Measurements from ENCODE around the gene ALDH1A3. TPM values are rescaled to one million over a fixed set of nuclear protein-coding genes. Genes with fewer than 3 reads are reported as not detected.

Gene ALDH1A3
- total RNA-seq, 6 experiments from 2014 or later = 1.00 to 2.5 (median 1.9) TPM

DNA sequence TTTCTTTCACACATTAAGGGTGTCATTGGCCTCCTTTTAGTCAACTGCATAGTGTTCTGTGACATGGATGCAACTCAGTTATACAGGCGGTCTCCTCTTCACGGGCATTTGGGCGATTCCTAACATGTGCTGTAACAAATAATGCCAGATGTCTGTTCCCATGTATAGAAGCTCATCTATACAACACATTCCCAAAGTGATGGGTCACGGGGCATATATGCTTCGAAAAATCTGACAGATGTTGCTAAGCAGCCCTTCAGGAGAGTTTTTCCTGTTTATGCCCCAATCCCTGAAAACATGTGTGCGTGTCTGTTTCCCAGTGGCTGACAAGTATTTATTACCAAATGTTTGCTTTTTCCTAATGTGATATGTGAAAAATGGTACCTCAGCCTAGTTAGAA, 65.4 kb downstream of the ALDH1A3 start:
- Mint-ChIP-seq H3K4me3 (peak overlapping the region; percentile 67), H3K27me3 (ENCODE audit: insufficient read depth) (no peaks in the 10 kb centered on the region), H3K27ac (peak overlapping the region; percentile 42), H3K4me1 (ENCODE audit: low read depth) (peaks cover 38% of the 10 kb centered on the region), H3K36me3 (ENCODE audit: low read depth) (peaks cover 14% of the 10 kb centered on the region; the same call in 1 of the 2 replicates), H3K9me3 (no peaks in the 10 kb centered on the region)
- no peak for DNase-seq
- no peak for TF ChIP-seq CTCF (IDR thresholded peaks at IDR 0.05)

GRCh38 chr15:100947760-100948429, 68.3 kb downstream of the ALDH1A3 start:
- Mint-ChIP-seq H3K36me3 (ENCODE audit: low read depth) (peaks cover 23% of the 10 kb centered on the region), H3K27ac (no peak overlapping the region), H3K4me3 (no peak overlapping the region), H3K9me3 (no peaks in the 10 kb centered on the region), H3K4me1 (ENCODE audit: low read depth) (peaks cover 35% of the 10 kb centered on the region), H3K27me3 (ENCODE audit: insufficient read depth) (no peaks in the 10 kb centered on the region)
- no peak for DNase-seq
- TF ChIP-seq CTCF (IDR thresholded peaks at IDR 0.05) = no peak

GRCh38 chr15:100948430-100948762, 68.8 kb downstream of the ALDH1A3 start:
- no peak for DNase-seq
- H3K36me3 Mint-ChIP-seq (ENCODE audit: low read depth) = peaks cover 23% of the 10 kb centered on the region
- no peaks in the 10 kb centered on the region for H3K9me3 Mint-ChIP-seq
- no peak overlapping the region for H3K4me3 Mint-ChIP-seq
- TF ChIP-seq CTCF (IDR thresholded peaks at IDR 0.05) = no peak
- H3K4me1 Mint-ChIP-seq (ENCODE audit: low read depth) = peaks cover 30% of the 10 kb centered on the region
- no peak overlapping the region for H3K27ac Mint-ChIP-seq
- H3K27me3 Mint-ChIP-seq (ENCODE audit: insufficient read depth) = no peaks in the 10 kb centered on the region

GRCh38 chr15:100949691-100950090, 70.1 kb downstream of the ALDH1A3 start:
- no peak overlapping the region for H3K4me3 Mint-ChIP-seq
- no peak for DNase-seq
- no peak for TF ChIP-seq CTCF (IDR thresholded peaks at IDR 0.05)
- H3K9me3 Mint-ChIP-seq = no peaks in the 10 kb centered on the region
- H3K36me3 Mint-ChIP-seq (ENCODE audit: low read depth) = peaks cover 23% of the 10 kb centered on the region
- no peaks in the 10 kb centered on the region for H3K27me3 Mint-ChIP-seq (ENCODE audit: insufficient read depth)
- peaks cover 20% of the 10 kb centered on the region for H3K4me1 Mint-ChIP-seq (ENCODE audit: low read depth)
- H3K27ac Mint-ChIP-seq = no peak overlapping the region

DNA sequence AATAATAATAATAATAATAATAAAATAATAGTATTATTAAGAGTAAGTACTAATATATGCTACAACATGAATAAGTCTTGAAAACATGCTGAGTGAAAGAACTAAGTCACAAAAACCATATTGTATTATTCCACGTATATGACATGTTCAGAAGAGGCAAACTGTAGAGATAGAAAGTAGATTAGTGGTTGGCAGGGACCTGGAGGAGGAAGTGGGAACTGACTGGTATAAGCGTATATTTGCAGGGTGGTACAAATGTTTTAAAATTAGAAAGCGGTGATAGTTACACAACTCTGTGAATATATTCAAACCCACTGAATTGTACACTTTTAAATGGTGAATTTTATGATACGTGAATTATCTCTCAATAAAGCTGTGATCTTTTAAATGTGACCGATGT, 72.3 kb downstream of the ALDH1A3 start:
- H3K4me1 Mint-ChIP-seq (ENCODE audit: low read depth) = peaks cover 22% of the 10 kb centered on the region
- no peaks in the 10 kb centered on the region for H3K27me3 Mint-ChIP-seq (ENCODE audit: insufficient read depth)
- H3K27ac Mint-ChIP-seq = no peak overlapping the region
- TF ChIP-seq CTCF (IDR thresholded peaks at IDR 0.05) = no peak
- H3K36me3 Mint-ChIP-seq (ENCODE audit: low read depth) = peaks cover 23% of the 10 kb centered on the region
- H3K4me3 Mint-ChIP-seq = no peak overlapping the region
- H3K9me3 Mint-ChIP-seq = no peaks in the 10 kb centered on the region
- DNase-seq = no peak

All from HFFc6 (cell line).